ENCODE results near the gene SCAMP3. TPM values are rescaled to one million over a fixed set of nuclear protein-coding genes. Genes with fewer than 3 reads are reported as not detected.
A peak's percentile ranks its signal among the peaks of the same experiment; 100 is the strongest.
"Not testable (repeated sequence)": the region's sequence is repeated elsewhere in the genome, so short reads cannot be mapped to it uniquely, and the experiment has no call there.

SCAMP3 gene
- polyA plus RNA-seq, 3 donors: 29.9 to 76.7 (median 53.8) TPM

- no peak overlapping the region for H3K27ac ChIP-seq (ENCODE audit: low read depth, low read length)
- WGBS, 3 donors: 0 to 1% (median 0%) methylated on average over 9 of the region's 9 CpGs
Measured at GRCh38 chr1:155261493-155261851, 688 bp downstream of the SCAMP3 start.

GRCh38 chr1:155260276-155260675, 1.9 kb downstream of the SCAMP3 start:
- 94 to 99% (median 95%) methylated on average over 5 of the region's 5 CpGs for WGBS, 3 donors
- no peak overlapping the region for H3K27ac ChIP-seq (ENCODE audit: low read depth, low read length)

GRCh38 chr1:155256058-155256852, 5.9 kb downstream of the SCAMP3 start:
- H3K27ac ChIP-seq (ENCODE audit: low read depth, low read length): peak overlapping the region; percentile 92
- WGBS, 3 donors: 67 to 79% (median 72%) methylated on average over 20 of the region's 20 CpGs

GRCh38 chr1:155255243-155256007, 6.7 kb downstream of the SCAMP3 start, which contains the start of gene ENTREP3:
ENTREP3 (minus strand) TSS chr1:155255483; CDS start chr1:155254877, 606 bp downstream.
- H3K27ac ChIP-seq (ENCODE audit: low read depth, low read length): peak within 1 kb of the TSS; percentile 92
- WGBS, 3 donors: 0 to 2% (median 1%) methylated on average over 50 to 54 of the region's 54 CpGs

- no peak overlapping the region for H3K27ac ChIP-seq (ENCODE audit: low read depth, low read length)
- 5 to 6% (median 5%) methylated on average over 28 to 35 of the region's 35 CpGs for WGBS, 3 donors
Measured at GRCh38 chr1:155254714-155255242, 7.4 kb downstream of the SCAMP3 start.

GRCh38 chr1:155254228-155254713, 7.9 kb downstream of the SCAMP3 start:
- 38 to 49% (median 46%) methylated on average over 12 of the region's 12 CpGs for WGBS, 3 donors
- no peak overlapping the region for H3K27ac ChIP-seq (ENCODE audit: low read depth, low read length)

GRCh38 chr1:155253797-155254196, 8.4 kb downstream of the SCAMP3 start:
- WGBS, 3 donors: 63 to 68% (median 64%) methylated on average over 5 of the region's 5 CpGs
- H3K27ac ChIP-seq (ENCODE audit: low read depth, low read length): no peak overlapping the region

GRCh38 chr1:155253208-155253607, 9.0 kb downstream of the SCAMP3 start:
- H3K27ac ChIP-seq (ENCODE audit: low read depth, low read length): no peak overlapping the region
- WGBS, 3 donors: 77 to 89% (median 82%) methylated on average over 5 of the region's 5 CpGs

- WGBS, 3 donors: 65 to 81% (median 81%) methylated on average over 5 to 7 of the region's 7 CpGs
Measured at GRCh38 chr1:155251566-155251965, 10.6 kb downstream of the SCAMP3 start.

GRCh38 chr1:155250633-155251449, 11.3 kb downstream of the SCAMP3 start:
- WGBS, 3 donors: 12 to 20% (median 17%) methylated on average over 22 to 23 of the region's 23 CpGs
- H3K27ac ChIP-seq (ENCODE audit: low read depth, low read length): no peak overlapping the region

More at GRCh38 chr1:155251566-155251965, 10.6 kb downstream of the SCAMP3 start:
- H3K27ac ChIP-seq (ENCODE audit: low read depth, low read length): no peak overlapping the region

- no peak overlapping the region for H3K27ac ChIP-seq (ENCODE audit: low read depth, low read length)
- WGBS, 3 donors: 22 to 29% (median 25%) methylated on average over 25 to 28 of the region's 28 CpGs
Measured at GRCh38 chr1:155250246-155250632, 11.9 kb downstream of the SCAMP3 start.

GRCh38 chr1:155247667-155248553, 14.2 kb downstream of the SCAMP3 start:
- 90 to 91% (median 91%) methylated on average over 26 of the region's 26 CpGs for WGBS, 3 donors
- no peak overlapping the region for H3K27ac ChIP-seq (ENCODE audit: low read depth, low read length)

- not testable (repeated sequence) for H3K27ac ChIP-seq (ENCODE audit: low read depth, low read length)
- 95 to 97% (median 96%) methylated on average over 3 of the region's 3 CpGs for WGBS, 3 donors
Measured at GRCh38 chr1:155246796-155247195, 15.4 kb downstream of the SCAMP3 start.

- WGBS, 3 donors: 59 to 65% (median 64%) methylated on average over 8 of the region's 8 CpGs
Measured at GRCh38 chr1:155245163-155245524, 17.0 kb downstream of the SCAMP3 start.

GRCh38 chr1:155244368-155245162, 17.6 kb downstream of the SCAMP3 start:
- 0% methylated on average over 53 of the region's 53 CpGs for WGBS, 3 donors
- no peak overlapping the region for H3K27ac ChIP-seq (ENCODE audit: low read depth, low read length)

More at GRCh38 chr1:155245163-155245524, 17.0 kb downstream of the SCAMP3 start:
- H3K27ac ChIP-seq (ENCODE audit: low read depth, low read length): no peak overlapping the region

- WGBS, 3 donors: 68 to 77% (median 72%) methylated on average over 3 of the region's 3 CpGs
- no peak overlapping the region for H3K27ac ChIP-seq (ENCODE audit: low read depth, low read length)
Measured at GRCh38 chr1:155242805-155243358, 19.3 kb downstream of the SCAMP3 start.

Data from adipose tissue (tissue), 3 donors.